ENCODE measurements around the gene TMEM170B.

TMEM170B gene

DNA sequence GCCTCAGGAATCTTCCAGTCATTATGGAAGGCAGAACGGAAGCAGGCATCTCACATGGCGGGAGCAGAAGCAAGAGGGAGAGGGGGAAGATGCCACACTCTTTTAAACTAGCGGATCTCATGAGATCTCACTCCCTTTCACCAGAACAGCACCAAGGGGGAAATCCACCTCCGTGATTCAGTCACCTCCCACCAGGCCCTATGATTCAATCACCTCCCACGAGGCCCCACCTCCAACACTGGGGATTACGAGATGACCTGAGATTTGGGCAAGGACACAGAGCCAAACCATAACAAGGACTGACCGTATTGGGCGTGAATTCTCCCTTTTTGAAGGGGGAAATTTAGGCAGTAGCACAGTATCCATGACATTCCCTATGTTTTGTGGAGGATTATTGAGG lies 88.8 kb downstream of the TMEM170B start:
- no peaks in the 10 kb centered on the region for H3K9me3 ChIP-seq (ENCODE audit: control insufficient read depth, low read length)
- H3K27ac ChIP-seq (ENCODE audit: insufficient read depth, low read length, poor library complexity, severe bottlenecking): no peak overlapping the region
- DNase-seq: no peak
- no peaks in the 10 kb centered on the region for H3K27me3 ChIP-seq (replicated peaks; ENCODE audit: control insufficient read depth, insufficient read depth, low read length, poor library complexity, severe bottlenecking)
- no peaks in the 10 kb centered on the region for H3K4me1 ChIP-seq (ENCODE audit: control insufficient read depth, insufficient read depth, low read length, poor library complexity, severe bottlenecking)
- H3K4me3 ChIP-seq (ENCODE audit: insufficient read depth, low read depth, low read length, poor library complexity, severe bottlenecking): no peak overlapping the region
- no peaks in the 10 kb centered on the region for H3K36me3 ChIP-seq (ENCODE audit: control insufficient read depth, insufficient read depth, low read length)

DNA sequence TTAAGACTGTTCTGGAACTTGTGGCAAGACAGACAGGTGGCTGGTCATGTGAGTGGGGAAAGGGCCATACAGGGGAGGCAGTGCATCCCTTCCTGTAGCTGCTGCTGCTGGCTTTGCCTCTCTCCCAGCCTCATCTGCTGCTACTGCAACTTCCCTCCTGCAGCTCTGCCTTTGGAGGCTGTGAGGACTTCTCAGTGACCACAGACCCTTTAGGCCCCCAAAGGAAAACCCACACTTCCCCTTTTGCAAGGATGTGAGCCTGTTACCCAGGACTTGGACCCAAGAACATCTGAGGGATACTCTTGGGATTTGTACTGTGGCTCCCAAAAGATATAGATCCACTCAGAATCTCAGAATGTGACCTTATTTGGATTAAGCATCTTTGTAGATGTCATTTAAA lies 91.0 kb downstream of the TMEM170B start:
- Histone ChIP-seq H3K27ac (ENCODE audit: insufficient read depth, low read length, poor library complexity, severe bottlenecking) (no peak overlapping the region), H3K27me3 (replicated peaks; ENCODE audit: control insufficient read depth, insufficient read depth, low read length, poor library complexity, severe bottlenecking) (no peaks in the 10 kb centered on the region), H3K9me3 (ENCODE audit: control insufficient read depth, low read length) (no peaks in the 10 kb centered on the region), H3K4me3 (ENCODE audit: insufficient read depth, low read depth, low read length, poor library complexity, severe bottlenecking) (no peak overlapping the region), H3K36me3 (ENCODE audit: control insufficient read depth, insufficient read depth, low read length) (no peaks in the 10 kb centered on the region), H3K4me1 (ENCODE audit: control insufficient read depth, insufficient read depth, low read length, poor library complexity, severe bottlenecking) (no peaks in the 10 kb centered on the region)
- DNase-seq: no peak

DNA sequence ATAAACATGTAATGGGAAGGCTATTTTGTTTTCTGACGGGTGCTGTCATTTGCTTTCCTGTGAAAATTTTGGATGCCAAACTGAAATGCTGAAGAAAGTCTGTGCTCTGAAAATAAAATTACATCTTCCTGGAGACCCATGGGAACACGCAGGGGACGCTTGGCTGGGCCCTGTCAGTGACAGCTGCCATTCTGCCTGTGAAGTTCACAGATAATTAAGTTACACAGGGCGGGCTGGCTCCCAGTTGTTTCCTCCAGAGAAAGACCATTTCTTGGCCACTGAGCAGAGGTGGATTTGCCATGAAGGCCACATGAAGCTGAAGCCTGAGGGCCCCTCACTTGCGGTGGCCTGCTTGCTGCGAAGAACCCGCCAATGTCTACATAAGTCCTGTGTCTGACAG lies 93.5 kb downstream of the TMEM170B start:
- H3K4me1 ChIP-seq (ENCODE audit: control insufficient read depth, insufficient read depth, low read length, poor library complexity, severe bottlenecking): no peaks in the 10 kb centered on the region

DNA sequence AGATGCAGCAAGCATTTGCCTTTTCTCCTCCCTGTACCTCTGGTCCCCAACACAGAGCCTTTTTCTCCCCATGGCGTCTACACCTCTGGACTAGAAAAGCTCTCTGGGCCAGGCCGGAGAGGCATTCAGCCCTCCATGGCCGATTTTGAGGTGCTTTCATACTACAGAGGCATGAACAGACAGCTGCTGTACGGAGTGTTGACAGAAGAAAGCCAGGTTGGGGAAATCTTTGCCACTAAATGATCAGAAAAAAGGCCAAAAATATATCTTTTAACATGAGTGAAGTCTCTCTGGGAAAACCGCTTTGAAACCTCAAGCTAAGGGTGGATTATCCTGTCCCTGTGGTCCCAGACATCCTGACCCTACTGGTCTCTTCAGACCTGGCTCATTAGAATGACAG lies 94.0 kb downstream of the TMEM170B start:
- no peak overlapping the region for H3K27ac ChIP-seq (ENCODE audit: insufficient read depth, low read length, poor library complexity, severe bottlenecking)
- no peak overlapping the region for H3K4me3 ChIP-seq (ENCODE audit: insufficient read depth, low read depth, low read length, poor library complexity, severe bottlenecking)
- no peaks in the 10 kb centered on the region for H3K27me3 ChIP-seq (replicated peaks; ENCODE audit: control insufficient read depth, insufficient read depth, low read length, poor library complexity, severe bottlenecking)
- no peaks in the 10 kb centered on the region for H3K9me3 ChIP-seq (ENCODE audit: control insufficient read depth, low read length)
- no peaks in the 10 kb centered on the region for H3K36me3 ChIP-seq (ENCODE audit: control insufficient read depth, insufficient read depth, low read length)
- no peaks in the 10 kb centered on the region for H3K4me1 ChIP-seq (ENCODE audit: control insufficient read depth, insufficient read depth, low read length, poor library complexity, severe bottlenecking)
- no peak for DNase-seq

More for the DNA sequence above, 93.5 kb downstream of the TMEM170B start:
- H3K36me3 ChIP-seq (ENCODE audit: control insufficient read depth, insufficient read depth, low read length): no peaks in the 10 kb centered on the region
- H3K27ac ChIP-seq (ENCODE audit: insufficient read depth, low read length, poor library complexity, severe bottlenecking): no peak overlapping the region
- no peaks in the 10 kb centered on the region for H3K27me3 ChIP-seq (replicated peaks; ENCODE audit: control insufficient read depth, insufficient read depth, low read length, poor library complexity, severe bottlenecking)
- H3K4me3 ChIP-seq (ENCODE audit: insufficient read depth, low read depth, low read length, poor library complexity, severe bottlenecking): no peak overlapping the region
- no peaks in the 10 kb centered on the region for H3K9me3 ChIP-seq (ENCODE audit: control insufficient read depth, low read length)
- DNase-seq: no peak

DNA sequence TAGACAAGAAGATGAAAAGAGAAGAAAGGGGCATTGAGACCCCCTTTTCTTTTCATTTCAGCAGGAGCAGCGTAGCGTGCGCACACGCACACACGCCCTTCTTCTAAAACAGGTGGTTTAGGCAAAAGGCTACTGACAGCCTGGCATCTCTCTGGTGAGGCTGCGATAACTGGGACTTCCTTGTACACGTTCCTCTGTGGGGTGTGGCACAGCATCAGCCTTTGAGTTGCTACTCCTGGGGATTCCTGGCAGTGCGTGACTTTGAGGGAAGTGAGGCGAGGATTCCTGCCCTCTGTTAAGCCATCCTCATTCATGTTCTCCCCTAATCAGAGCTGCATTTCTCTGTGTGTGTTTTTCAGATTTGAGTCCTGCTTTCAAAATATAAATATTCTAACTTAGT lies 94.7 kb downstream of the TMEM170B start:
- Histone ChIP-seq H3K4me3 (ENCODE audit: insufficient read depth, low read depth, low read length, poor library complexity, severe bottlenecking) (no peak overlapping the region), H3K9me3 (ENCODE audit: control insufficient read depth, low read length) (no peaks in the 10 kb centered on the region), H3K27ac (ENCODE audit: insufficient read depth, low read length, poor library complexity, severe bottlenecking) (no peak overlapping the region), H3K27me3 (replicated peaks; ENCODE audit: control insufficient read depth, insufficient read depth, low read length, poor library complexity, severe bottlenecking) (no peaks in the 10 kb centered on the region), H3K4me1 (ENCODE audit: control insufficient read depth, insufficient read depth, low read length, poor library complexity, severe bottlenecking) (no peaks in the 10 kb centered on the region), H3K36me3 (ENCODE audit: control insufficient read depth, insufficient read depth, low read length) (no peaks in the 10 kb centered on the region)
- no peak for DNase-seq

DNA sequence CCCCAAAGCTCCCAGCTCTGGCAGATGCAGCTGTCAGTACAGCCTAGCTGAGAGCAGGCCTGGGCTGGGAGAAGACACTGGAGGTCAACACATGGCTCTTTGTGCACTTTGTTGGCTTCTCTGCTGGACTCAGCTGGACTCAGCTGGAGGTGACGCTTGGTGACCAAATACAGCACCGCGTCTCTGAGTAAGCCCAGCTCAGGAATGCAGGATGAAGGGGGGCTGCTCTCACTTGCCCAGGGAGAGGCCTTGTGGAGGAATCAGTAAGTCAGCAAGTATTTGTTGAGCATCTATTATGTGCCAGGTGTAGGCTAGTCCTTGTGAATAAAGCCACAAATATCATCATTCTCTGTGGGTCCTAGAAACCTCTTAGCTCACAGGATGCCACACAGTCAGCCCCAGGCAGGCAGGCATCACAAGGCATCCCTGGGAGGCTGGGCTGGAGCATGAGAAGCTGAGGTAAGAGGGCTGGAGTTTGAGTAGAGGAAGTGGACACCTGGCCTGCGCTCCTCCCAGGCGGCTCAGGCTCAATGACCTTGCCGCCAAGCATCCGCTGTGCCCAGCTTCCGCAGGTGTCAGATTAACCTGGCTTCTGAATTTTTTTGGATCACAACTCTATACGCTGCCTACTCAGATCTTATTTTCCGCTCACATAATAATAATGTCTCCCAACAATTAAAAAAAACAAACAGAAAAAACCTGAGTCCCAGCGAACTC lies 95.4 kb downstream of the TMEM170B start:
- Histone ChIP-seq H3K27ac (ENCODE audit: insufficient read depth, low read length, poor library complexity, severe bottlenecking) (no peak overlapping the region), H3K27me3 (replicated peaks; ENCODE audit: control insufficient read depth, insufficient read depth, low read length, poor library complexity, severe bottlenecking) (no peaks in the 10 kb centered on the region), H3K4me3 (ENCODE audit: insufficient read depth, low read depth, low read length, poor library complexity, severe bottlenecking) (no peak overlapping the region), H3K4me1 (ENCODE audit: control insufficient read depth, insufficient read depth, low read length, poor library complexity, severe bottlenecking) (no peaks in the 10 kb centered on the region), H3K36me3 (ENCODE audit: control insufficient read depth, insufficient read depth, low read length) (no peaks in the 10 kb centered on the region), H3K9me3 (ENCODE audit: control insufficient read depth, low read length) (no peaks in the 10 kb centered on the region)
- no peak for DNase-seq

All from effector memory CD4-positive, alpha-beta T cell (primary cell).